ENCODE results near the gene NXPE3. TPM values are rescaled to one million over a fixed set of nuclear protein-coding genes. Genes with fewer than 3 reads are reported as not detected.

NXPE3 gene
- total RNA-seq, 4 donors from 2014 or later = 14.4 to 23.4 (median 18.0) TPM

- no peaks in the 10 kb centered on the region for H3K27me3 ChIP-seq
- peaks cover 0 to 2% (median 0%) of the 10 kb centered on the region in 4 donors for H3K4me1 ChIP-seq
- no peaks in the 10 kb centered on the region for H3K36me3 ChIP-seq
- no peaks in the 10 kb centered on the region for H3K9me3 ChIP-seq
- TF ChIP-seq CTCF (IDR thresholded peaks at IDR 0.05) (no peak), EP300 (IDR thresholded peaks at IDR 0.05) (no peak), POLR2A (IDR thresholded peaks at IDR 0.05) (no peak)
- H3K27ac ChIP-seq = no peak overlapping the region
- H3K4me3 ChIP-seq = no peak overlapping the region
- DNase-seq (ENCODE audit: low spot score in 2 of 2) = no peak
- 91 to 95% methylated on average over 3 of the region's 3 CpGs for WGBS, 2 donors
Observed at GRCh38 chr3:101842935-101843330, 63.9 kb downstream of the NXPE3 start.

DNA sequence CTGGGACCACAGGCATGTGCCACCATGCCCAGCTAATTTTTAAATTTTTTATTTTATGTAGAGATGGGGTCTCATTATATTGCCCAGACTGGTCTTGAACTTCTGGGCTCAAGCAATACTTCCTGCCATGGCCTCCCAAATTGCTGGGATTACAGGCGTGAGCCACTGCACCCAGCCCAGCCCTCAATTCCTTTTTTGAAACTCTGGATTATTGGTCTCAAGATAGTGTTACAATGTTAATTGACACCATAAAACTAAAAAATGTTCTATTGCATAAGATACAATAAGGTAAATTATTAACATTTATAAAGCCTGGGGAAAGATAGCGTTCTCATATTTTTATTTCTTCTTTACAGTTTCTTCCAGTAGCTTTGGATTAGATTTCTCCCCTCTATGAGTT is 66.4 kb downstream of the NXPE3 start:
- DNase-seq (ENCODE audit: low spot score in 2 of 2) = no peak
- TF ChIP-seq POLR2A (IDR thresholded peaks at IDR 0.05) (no peak), CTCF (IDR thresholded peaks at IDR 0.05) (no peak), EP300 (IDR thresholded peaks at IDR 0.05) (no peak)
- 98% methylated on average over 2 of the region's 2 CpGs for WGBS, 2 donors
- Histone ChIP-seq H3K27ac (no peak overlapping the region), H3K4me1 (peaks cover 0 to 9% (median 0%) of the 10 kb centered on the region in 4 donors), H3K4me3 (no peak overlapping the region), H3K27me3 (no peaks in the 10 kb centered on the region), H3K36me3 (no peaks in the 10 kb centered on the region), H3K9me3 (no peaks in the 10 kb centered on the region)

GRCh38 chr3:101846709-101847108 is 67.7 kb downstream of the NXPE3 start:
- DNase-seq (ENCODE audit: low spot score in 2 of 2) = no peak
- no peak overlapping the region for H3K4me3 ChIP-seq
- WGBS, 2 donors = 93 to 97% methylated on average over 2 of the region's 2 CpGs
- peaks cover 0 to 10% (median 2%) of the 10 kb centered on the region in 4 donors for H3K4me1 ChIP-seq
- H3K9me3 ChIP-seq = no peaks in the 10 kb centered on the region
- H3K27ac ChIP-seq = no peak overlapping the region
- H3K27me3 ChIP-seq = no peaks in the 10 kb centered on the region
- TF ChIP-seq CTCF (IDR thresholded peaks at IDR 0.05) = no peak
- no peak for TF ChIP-seq EP300 (IDR thresholded peaks at IDR 0.05)
- TF ChIP-seq POLR2A (IDR thresholded peaks at IDR 0.05) = no peak
- H3K36me3 ChIP-seq = no peaks in the 10 kb centered on the region

- H3K27ac ChIP-seq = peak overlapping the region in 2 of 4 donors; percentile 98 to 100
- H3K36me3 ChIP-seq = peaks cover 0 to 5% (median 0%) of the 10 kb centered on the region in 3 donors
- peaks cover 0 to 16% (median 2%) of the 10 kb centered on the region in 4 donors for H3K4me1 ChIP-seq
- no peak for TF ChIP-seq EP300 (IDR thresholded peaks at IDR 0.05)
- no peak for TF ChIP-seq CTCF (IDR thresholded peaks at IDR 0.05)
- no peak for TF ChIP-seq POLR2A (IDR thresholded peaks at IDR 0.05)
- 79 to 94% methylated on average over 3 of the region's 3 CpGs for WGBS, 2 donors
- no peak overlapping the region for H3K4me3 ChIP-seq
- no peaks in the 10 kb centered on the region for H3K9me3 ChIP-seq
- DNase-seq (ENCODE audit: low spot score in 2 of 2) = no peak
- no peaks in the 10 kb centered on the region for H3K27me3 ChIP-seq
Observed at GRCh38 chr3:101847328-101847727, 68.3 kb downstream of the NXPE3 start.

GRCh38 chr3:101848326-101848725 is 69.3 kb downstream of the NXPE3 start:
- Histone ChIP-seq H3K4me1 (peaks cover 0 to 26% (median 4%) of the 10 kb centered on the region in 4 donors), H3K27ac (peak overlapping the region; percentile 92 to 100 (median 99)), H3K9me3 (no peaks in the 10 kb centered on the region), H3K36me3 (peaks cover 0 to 15% (median 0%) of the 10 kb centered on the region in 3 donors), H3K27me3 (no peaks in the 10 kb centered on the region), H3K4me3 (peak overlapping the region in 3 of 4 donors; percentile 83 to 100 (median 96))
- WGBS, 2 donors = 42% methylated on average over 3 of the region's 3 CpGs
- no peak for TF ChIP-seq POLR2A (IDR thresholded peaks at IDR 0.05)
- TF ChIP-seq EP300 (IDR thresholded peaks at IDR 0.05) = no peak
- TF ChIP-seq CTCF (IDR thresholded peaks at IDR 0.05) = no peak
- DNase-seq (ENCODE audit: low spot score in 2 of 2) = no peak

Measured in tibial nerve (tissue), 4 donors.